ENCODE measurements around the gene C2CD3.
A peak's percentile ranks its signal among the peaks of the same experiment; 100 is the strongest.

The C2CD3 gene

DNA sequence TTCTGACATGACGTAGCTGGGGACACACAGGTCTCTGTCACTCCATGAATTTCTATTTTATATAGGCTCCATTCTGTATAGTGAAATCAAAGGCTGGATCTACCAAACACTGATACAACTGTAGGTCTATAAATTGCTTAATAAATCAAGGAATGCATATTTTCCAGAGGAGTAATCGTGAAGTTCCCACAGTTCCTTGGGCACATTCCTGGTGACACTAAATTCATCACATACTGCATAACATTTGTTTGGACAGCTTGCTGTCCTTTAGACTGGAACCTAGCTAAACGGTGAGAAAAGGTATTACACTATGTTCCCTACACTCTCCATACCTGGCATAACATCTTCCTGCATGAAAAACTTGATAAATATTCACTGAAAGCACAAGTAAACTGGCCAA, 120.3 kb downstream of the C2CD3 start:
- no peak for TF ChIP-seq CTCF (IDR thresholded peaks at IDR 0.05; ENCODE audit: low read length, missing control alignments)
- no peak overlapping the region for H3K4me3 ChIP-seq (replicated peaks; ENCODE audit: low read depth, low read length)
- DNase-seq (ENCODE audit: low read depth) = no peak

DNA sequence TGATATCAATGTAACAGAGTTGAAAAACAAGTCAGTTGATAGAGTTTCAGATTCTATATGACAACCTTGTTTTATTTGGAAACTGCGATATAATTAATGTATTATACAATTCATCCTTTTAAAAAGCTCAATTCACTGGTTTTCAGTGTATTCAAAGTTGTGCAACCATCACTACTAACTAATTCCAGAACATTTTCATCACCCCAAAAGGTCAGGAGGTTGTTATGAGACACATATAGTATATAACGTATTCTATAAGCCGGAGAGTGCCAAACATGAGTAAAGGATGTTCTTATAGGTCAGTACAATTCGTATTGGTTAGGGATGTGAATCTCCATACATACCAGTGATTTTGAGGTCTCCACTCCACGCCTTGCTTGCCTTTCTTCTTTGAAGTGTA, 121.8 kb downstream of the C2CD3 start:
- no peak for DNase-seq (ENCODE audit: low read depth)
- no peak for TF ChIP-seq CTCF (IDR thresholded peaks at IDR 0.05; ENCODE audit: low read length, missing control alignments)
- H3K4me3 ChIP-seq (replicated peaks; ENCODE audit: low read depth, low read length) = no peak overlapping the region

DNA sequence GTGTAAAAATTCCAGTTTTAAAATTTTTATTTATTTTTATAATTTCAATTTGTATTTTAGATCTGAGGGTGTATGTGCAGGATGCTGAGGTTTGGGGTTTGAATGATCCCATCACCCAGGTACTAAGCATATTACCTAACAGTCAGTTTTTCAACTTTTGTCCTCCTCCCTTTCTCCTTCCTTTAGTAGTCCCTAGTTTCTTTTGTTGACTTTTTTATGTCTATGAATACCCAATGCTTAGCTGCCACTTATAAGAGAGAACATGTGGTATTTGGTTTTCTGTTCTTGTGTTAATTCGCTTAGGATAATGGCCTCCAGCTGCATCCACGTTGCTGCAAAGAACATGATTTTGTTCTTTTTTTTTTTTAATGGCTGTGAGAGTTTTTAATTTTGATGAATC, 126.3 kb downstream of the C2CD3 start:
- DNase-seq (ENCODE audit: low read depth) = no peak
- no peak for TF ChIP-seq CTCF (IDR thresholded peaks at IDR 0.05; ENCODE audit: low read length, missing control alignments)
- no peak overlapping the region for H3K4me3 ChIP-seq (replicated peaks; ENCODE audit: low read depth, low read length)

GRCh38 chr11:74043450-74043849, 127.4 kb downstream of the C2CD3 start:
- H3K4me3 ChIP-seq (replicated peaks; ENCODE audit: low read depth, low read length) = no peak overlapping the region
- no peak for TF ChIP-seq CTCF (IDR thresholded peaks at IDR 0.05; ENCODE audit: low read length, missing control alignments)
- DNase-seq (ENCODE audit: low read depth) = no peak

DNA sequence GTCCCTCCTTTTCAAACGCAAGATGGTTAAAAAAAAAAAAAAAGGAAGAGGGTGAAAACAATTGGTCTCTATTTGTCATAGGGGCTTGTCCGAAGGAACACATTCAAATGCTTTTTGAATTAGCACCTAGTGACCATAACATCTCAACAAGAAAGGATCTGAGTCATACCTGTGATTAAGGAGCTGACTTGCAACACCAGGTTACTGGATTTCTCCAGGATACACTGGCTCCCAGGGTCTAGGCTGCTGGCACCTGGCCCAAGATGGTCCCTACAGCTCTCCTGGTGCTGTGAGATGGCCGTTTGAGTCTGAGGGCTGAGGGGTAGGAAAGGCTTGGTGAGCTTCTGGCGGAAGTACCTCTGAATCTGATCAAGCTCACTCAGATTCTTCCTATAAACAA, 133.5 kb downstream of the C2CD3 start:
- no peak for TF ChIP-seq CTCF (IDR thresholded peaks at IDR 0.05; ENCODE audit: low read length, missing control alignments)
- DNase-seq (ENCODE audit: low read depth) = peak; percentile 28
- no peak overlapping the region for H3K4me3 ChIP-seq (replicated peaks; ENCODE audit: low read depth, low read length)

DNA sequence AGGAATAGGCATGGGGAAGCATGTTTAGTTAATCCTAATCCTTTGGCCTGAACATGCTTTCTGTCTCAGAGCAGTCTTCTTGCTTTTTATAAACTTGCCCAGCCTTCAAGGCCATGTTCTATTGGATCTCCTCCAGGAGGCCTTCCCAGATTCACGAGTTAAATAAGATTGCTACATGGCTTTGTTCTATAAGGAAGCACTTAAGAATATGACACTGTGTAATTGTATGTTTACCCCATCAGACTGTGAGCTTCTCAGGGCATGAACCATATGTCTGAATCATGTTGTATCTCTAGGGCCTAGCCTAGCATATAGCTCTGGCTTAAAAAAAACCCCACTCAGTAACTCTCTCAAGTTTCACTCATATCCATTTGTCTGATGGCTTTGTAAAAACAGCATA, 135.5 kb downstream of the C2CD3 start:
- DNase-seq (ENCODE audit: low read depth) = no peak
- no peak overlapping the region for H3K4me3 ChIP-seq (replicated peaks; ENCODE audit: low read depth, low read length)
- TF ChIP-seq CTCF (IDR thresholded peaks at IDR 0.05; ENCODE audit: low read length, missing control alignments) = no peak

DNA sequence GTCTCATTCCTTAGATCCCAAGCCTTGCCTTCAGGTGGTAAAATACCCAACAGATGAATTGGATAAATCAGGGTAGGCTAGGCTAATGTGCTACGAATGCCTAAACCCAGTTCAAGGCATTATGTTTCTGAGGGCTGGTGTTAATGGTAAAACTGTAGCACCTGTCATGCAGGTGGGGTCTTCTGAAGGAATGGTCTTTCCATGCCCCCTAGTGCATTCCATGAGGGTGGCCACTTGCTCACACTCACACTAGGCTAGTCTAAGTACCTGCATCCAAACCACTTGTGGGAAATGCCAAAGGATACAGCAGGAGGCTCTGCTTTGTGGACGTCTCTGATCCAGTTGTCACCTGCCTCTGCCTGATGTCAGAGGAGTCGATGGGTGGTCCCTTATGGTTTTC, 137.8 kb downstream of the C2CD3 start:
- TF ChIP-seq CTCF (IDR thresholded peaks at IDR 0.05; ENCODE audit: low read length, missing control alignments) = no peak
- no peak overlapping the region for H3K4me3 ChIP-seq (replicated peaks; ENCODE audit: low read depth, low read length)
- no peak for DNase-seq (ENCODE audit: low read depth)
